Measurements from ENCODE around the gene RAPGEF2.

Gene RAPGEF2

GRCh38 chr4:159334461-159334860, 231.6 kb downstream of the RAPGEF2 start:
- ATAC-seq = no peak
- TF ChIP-seq ARNTL (CRISPR knock-in tag; IDR thresholded peaks at IDR 0.05; ENCODE audit: borderline replicate concordance, low read depth) (no peak), RARB (CRISPR knock-in tag; IDR thresholded peaks at IDR 0.05) (no peak), ESRRG (CRISPR knock-in tag; IDR thresholded peaks at IDR 0.05) (no peak), ZNF70 (CRISPR knock-in tag; IDR thresholded peaks at IDR 0.05) (no peak), ISL1 (CRISPR knock-in tag; IDR thresholded peaks at IDR 0.05) (no peak), TOX (CRISPR knock-in tag; IDR thresholded peaks at IDR 0.05; ENCODE audit: borderline replicate concordance) (no peak), CSDC2 (CRISPR knock-in tag; IDR thresholded peaks at IDR 0.05) (no peak), ZC3H10 (CRISPR knock-in tag; IDR thresholded peaks at IDR 0.05) (no peak), ZNF8 (CRISPR knock-in tag; IDR thresholded peaks at IDR 0.05) (no peak), SNAI2 (CRISPR knock-in tag; IDR thresholded peaks at IDR 0.05) (no peak), BACH2 (CRISPR knock-in tag; IDR thresholded peaks at IDR 0.05; ENCODE audit: borderline replicate concordance) (no peak)
- TF ChIP-seq, protein P1, sequence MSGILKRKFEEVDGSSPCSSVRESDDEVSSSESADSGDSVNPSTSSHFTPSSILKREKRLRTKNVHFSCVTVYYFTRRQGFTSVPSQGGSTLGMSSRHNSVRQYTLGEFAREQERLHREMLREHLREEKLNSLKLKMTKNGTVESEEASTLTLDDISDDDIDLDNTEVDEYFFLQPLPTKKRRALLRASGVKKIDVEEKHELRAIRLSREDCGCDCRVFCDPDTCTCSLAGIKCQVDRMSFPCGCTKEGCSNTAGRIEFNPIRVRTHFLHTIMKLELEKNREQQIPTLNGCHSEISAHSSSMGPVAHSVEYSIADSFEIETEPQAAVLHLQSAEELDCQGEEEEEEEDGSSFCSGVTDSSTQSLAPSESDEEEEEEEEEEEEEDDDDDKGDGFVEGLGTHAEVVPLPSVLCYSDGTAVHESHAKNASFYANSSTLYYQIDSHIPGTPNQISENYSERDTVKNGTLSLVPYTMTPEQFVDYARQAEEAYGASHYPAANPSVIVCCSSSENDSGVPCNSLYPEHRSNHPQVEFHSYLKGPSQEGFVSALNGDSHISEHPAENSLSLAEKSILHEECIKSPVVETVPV (CRISPR knock-in tag; IDR thresholded peaks at IDR 0.05) = no peak
- TF ChIP-seq, protein P2, sequence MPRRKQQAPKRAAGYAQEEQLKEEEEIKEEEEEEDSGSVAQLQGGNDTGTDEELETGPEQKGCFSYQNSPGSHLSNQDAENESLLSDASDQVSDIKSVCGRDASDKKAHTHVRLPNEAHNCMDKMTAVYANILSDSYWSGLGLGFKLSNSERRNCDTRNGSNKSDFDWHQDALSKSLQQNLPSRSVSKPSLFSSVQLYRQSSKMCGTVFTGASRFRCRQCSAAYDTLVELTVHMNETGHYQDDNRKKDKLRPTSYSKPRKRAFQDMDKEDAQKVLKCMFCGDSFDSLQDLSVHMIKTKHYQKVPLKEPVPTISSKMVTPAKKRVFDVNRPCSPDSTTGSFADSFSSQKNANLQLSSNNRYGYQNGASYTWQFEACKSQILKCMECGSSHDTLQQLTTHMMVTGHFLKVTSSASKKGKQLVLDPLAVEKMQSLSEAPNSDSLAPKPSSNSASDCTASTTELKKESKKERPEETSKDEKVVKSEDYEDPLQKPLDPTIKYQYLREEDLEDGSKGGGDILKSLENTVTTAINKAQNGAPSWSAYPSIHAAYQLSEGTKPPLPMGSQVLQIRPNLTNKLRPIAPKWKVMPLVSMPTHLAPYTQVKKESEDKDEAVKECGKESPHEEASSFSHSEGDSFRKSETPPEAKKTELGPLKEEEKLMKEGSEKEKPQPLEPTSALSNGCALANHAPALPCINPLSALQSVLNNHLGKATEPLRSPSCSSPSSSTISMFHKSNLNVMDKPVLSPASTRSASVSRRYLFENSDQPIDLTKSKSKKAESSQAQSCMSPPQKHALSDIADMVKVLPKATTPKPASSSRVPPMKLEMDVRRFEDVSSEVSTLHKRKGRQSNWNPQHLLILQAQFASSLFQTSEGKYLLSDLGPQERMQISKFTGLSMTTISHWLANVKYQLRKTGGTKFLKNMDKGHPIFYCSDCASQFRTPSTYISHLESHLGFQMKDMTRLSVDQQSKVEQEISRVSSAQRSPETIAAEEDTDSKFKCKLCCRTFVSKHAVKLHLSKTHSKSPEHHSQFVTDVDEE (CRISPR knock-in tag; IDR thresholded peaks at IDR 0.05) = no peak

GRCh38 chr4:159337041-159337440, 234.2 kb downstream of the RAPGEF2 start:
- ATAC-seq = no peak
- TF ChIP-seq ISL1 (CRISPR knock-in tag; IDR thresholded peaks at IDR 0.05) (no peak), ZC3H10 (CRISPR knock-in tag; IDR thresholded peaks at IDR 0.05) (no peak), RARB (CRISPR knock-in tag; IDR thresholded peaks at IDR 0.05) (no peak), PPARA (CRISPR knock-in tag; IDR thresholded peaks at IDR 0.05; ENCODE audit: borderline replicate concordance) (no peak), GLIS3 (CRISPR knock-in tag; IDR thresholded peaks at IDR 0.05) (no peak), CSDC2 (CRISPR knock-in tag; IDR thresholded peaks at IDR 0.05) (no peak)
- TF ChIP-seq, protein P2 (CRISPR knock-in tag; IDR thresholded peaks at IDR 0.05) = no peak

- no peak for ATAC-seq
- no peak for TF ChIP-seq TCF4 (CRISPR knock-in tag; IDR thresholded peaks at IDR 0.05; ENCODE audit: borderline replicate concordance)
- TF ChIP-seq, protein P1 (CRISPR knock-in tag; IDR thresholded peaks at IDR 0.05) = no peak
- TF ChIP-seq RARB (CRISPR knock-in tag; IDR thresholded peaks at IDR 0.05) = no peak
- TF ChIP-seq, protein P3, sequence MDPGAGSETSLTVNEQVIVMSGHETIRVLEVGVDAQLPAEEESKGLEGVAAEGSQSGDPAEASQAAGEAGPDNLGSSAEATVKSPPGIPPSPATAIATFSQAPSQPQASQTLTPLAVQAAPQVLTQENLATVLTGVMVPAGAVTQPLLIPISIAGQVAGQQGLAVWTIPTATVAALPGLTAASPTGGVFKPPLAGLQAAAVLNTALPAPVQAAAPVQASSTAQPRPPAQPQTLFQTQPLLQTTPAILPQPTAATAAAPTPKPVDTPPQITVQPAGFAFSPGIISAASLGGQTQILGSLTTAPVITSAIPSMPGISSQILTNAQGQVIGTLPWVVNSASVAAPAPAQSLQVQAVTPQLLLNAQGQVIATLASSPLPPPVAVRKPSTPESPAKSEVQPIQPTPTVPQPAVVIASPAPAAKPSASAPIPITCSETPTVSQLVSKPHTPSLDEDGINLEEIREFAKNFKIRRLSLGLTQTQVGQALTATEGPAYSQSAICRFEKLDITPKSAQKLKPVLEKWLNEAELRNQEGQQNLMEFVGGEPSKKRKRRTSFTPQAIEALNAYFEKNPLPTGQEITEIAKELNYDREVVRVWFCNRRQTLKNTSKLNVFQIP (CRISPR knock-in tag; IDR thresholded peaks at IDR 0.05; ENCODE audit: borderline replicate concordance, low read depth) = no peak
- TF ChIP-seq PPARA (CRISPR knock-in tag; IDR thresholded peaks at IDR 0.05; ENCODE audit: borderline replicate concordance) = no peak
- no peak for TF ChIP-seq ZNF70 (CRISPR knock-in tag; IDR thresholded peaks at IDR 0.05)
- TF ChIP-seq ISL1 (CRISPR knock-in tag; IDR thresholded peaks at IDR 0.05) = no peak
- no peak for TF ChIP-seq ZFP30 (CRISPR knock-in tag; IDR thresholded peaks at IDR 0.05)
- TF ChIP-seq GLIS3 (CRISPR knock-in tag; IDR thresholded peaks at IDR 0.05) = no peak
- TF ChIP-seq ESRRG (CRISPR knock-in tag; IDR thresholded peaks at IDR 0.05) = no peak
- no peak for TF ChIP-seq SNAI2 (CRISPR knock-in tag; IDR thresholded peaks at IDR 0.05)
Measured at GRCh38 chr4:159341522-159341921, 238.6 kb downstream of the RAPGEF2 start.
